GM23248 (cell line): ENCODE data around the gene PDIA3. TPM values are rescaled to one million over a fixed set of nuclear protein-coding genes. Genes with fewer than 3 reads are reported as not detected.

Experiments used
- DNase-seq: peaks from one replicate; pipeline ENCODE4 v3.0.0-alpha.2; 2015
- H2AFZ ChIP-seq: fragments of 200-600 bp; sonication (generic); 2 replicates; pipeline ENCODE4 v1.6.1; 2016; ENCODE audit warnings: antibody characterized with exemption
- H3F3A ChIP-seq: fragments of 200-600 bp; sonication (generic); 2 replicates; pipeline ENCODE4 v1.6.1; 2016; ENCODE audit warnings: mild to moderate bottlenecking, antibody characterized with exemption, mixed run types; ENCODE audit not compliant: insufficient read depth
- H3K27ac ChIP-seq: fragments of 200-600 bp; sonication (generic); 2 replicates; pipeline ENCODE4 v1.5.1; 2016; ENCODE audit warnings: mild to moderate bottlenecking
- H3K27me3 ChIP-seq: fragments of 200-600 bp; sonication (generic); replicated peaks from 2 replicates; pipeline ENCODE4 v1.6.1; 2016; ENCODE audit warnings: mild to moderate bottlenecking; ENCODE audit not compliant: insufficient read depth
- H3K36me3 ChIP-seq: fragments of 200-600 bp; sonication (generic); 2 replicates; pipeline ENCODE4 v1.6.1; 2016; ENCODE audit warnings: low read depth, mild to moderate bottlenecking
- H3K4me1 ChIP-seq: fragments of 200-600 bp; sonication (generic); 2 replicates; pipeline ENCODE4 v1.6.1; 2016; ENCODE audit warnings: mild to moderate bottlenecking; ENCODE audit not compliant: insufficient read depth
- H3K4me2 ChIP-seq: fragments of 200-600 bp; sonication (generic); one replicate; pipeline ENCODE4 v1.6.1; 2016; ENCODE audit warnings: mild to moderate bottlenecking; ENCODE audit not compliant: unreplicated experiment
- H3K4me3 ChIP-seq: fragments of 200-600 bp; sonication (generic); 2 replicates; pipeline ENCODE4 v1.5.1; 2016; ENCODE audit warnings: mild to moderate bottlenecking
- H3K79me2 ChIP-seq: fragments of 200-600 bp; sonication (generic); 2 replicates; pipeline ENCODE4 v1.6.1; 2016; ENCODE audit warnings: mild to moderate bottlenecking; ENCODE audit not compliant: insufficient read depth
- H3K9ac ChIP-seq: fragments of 200-600 bp; sonication (generic); 2 replicates; pipeline ENCODE4 v1.6.1; 2016; ENCODE audit warnings: mild to moderate bottlenecking
- H3K9me2 ChIP-seq: fragments of 200-600 bp; sonication (generic); 2 replicates; pipeline ENCODE4 v1.6.1; 2016; ENCODE audit warnings: mixed run types, mild to moderate bottlenecking, moderate library complexity; ENCODE audit not compliant: insufficient read depth
- H3K9me3 ChIP-seq: fragments of 200-600 bp; sonication (generic); one replicate; pipeline ENCODE4 v1.6.1; 2017; ENCODE audit warnings: low read depth
- H4K20me1 ChIP-seq: fragments of 200-600 bp; sonication (generic); 2 replicates; pipeline ENCODE4 v1.6.0; 2016; ENCODE audit not compliant: insufficient read depth
- EZH2 ChIP-seq: fragments of 200-600 bp; sonication (generic); IDR thresholded peaks from 2 replicates; pipeline ENCODE4 v1.6.1; 2018; ENCODE audit warnings: antibody characterized with exemption, mild to moderate bottlenecking; ENCODE audit not compliant: insufficient read depth, poor library complexity, severe bottlenecking
- EZH2phosphoT487 ChIP-seq: fragments of 200-600 bp; sonication (generic); IDR thresholded peaks from 2 replicates; pipeline ENCODE4 v1.6.1; 2018; ENCODE audit warnings: antibody characterized with exemption, moderate library complexity, mild to moderate bottlenecking, low read depth; ENCODE audit not compliant: insufficient read depth
- WGBS, 2 experiments: methylation state at CpG; one replicate each; pipeline ENCODE4 v1.1.6; 2015 to 2017; ENCODE audit warnings: low lambda C conversion rate in 2 of 2, low coverage in 1 of 2; ENCODE audit errors: missing lambda C conversion rate in 2 of 2; 5-methylcytosine and 5-hydroxymethylcytosine counted together
- in situ Hi-C: fragments of 300-500 bp; cut with MboI; formaldehyde crosslinking; loops from 2 replicates; pipeline ENCODE4 v1.15.0; 2020
- polyA plus RNA-seq: library from polyadenylated mRNA; unstranded; fragments of >200 nt; fragmentation: Nextera tagmentation; extraction: Ambion mirVana; gene quantifications from 2 replicates; pipeline ENCODE4 v1.2.1, GENCODE V29; 2016
- total RNA-seq: library from RNA; depleted of rRNA; stranded (reverse); fragments of >200 nt; shearing (Covaris generic); gene quantifications from 2 replicates; pipeline ENCODE4 v1.2.3, GENCODE V29; 2014

Gene PDIA3
- total and polyA plus RNA-seq, 2 experiments from 2014 or later = 224 to 1,087 TPM

- Histone ChIP-seq H2AFZ (no peak overlapping the region), H3K4me1 (peaks cover 49% of the 10 kb centered on the region), H3F3A (peaks cover 73% of the 10 kb centered on the region), H3K27me3 (no peaks in the 10 kb centered on the region), H3K4me2 (no peak overlapping the region), H4K20me1 (peaks cover 5% of the 10 kb centered on the region; the same call in 1 of the 2 replicates), H3K36me3 (peaks cover 19% of the 10 kb centered on the region), H3K9me2 (no peaks in the 10 kb centered on the region), H3K9ac (no peak overlapping the region), H3K27ac (peak overlapping the region; percentile 99), H3K79me2 (peaks cover 44% of the 10 kb centered on the region), H3K4me3 (no peak overlapping the region), H3K9me3 (no peaks in the 10 kb centered on the region)
- TF ChIP-seq EZH2phosphoT487 (no peak), EZH2 (no peak)
- DNase-seq = no peak
- in situ Hi-C loops = no loop called here
These were observed 49.8 kb downstream of the PDIA3 start for GRCh38 chr15:43795997-43796396.

DNA sequence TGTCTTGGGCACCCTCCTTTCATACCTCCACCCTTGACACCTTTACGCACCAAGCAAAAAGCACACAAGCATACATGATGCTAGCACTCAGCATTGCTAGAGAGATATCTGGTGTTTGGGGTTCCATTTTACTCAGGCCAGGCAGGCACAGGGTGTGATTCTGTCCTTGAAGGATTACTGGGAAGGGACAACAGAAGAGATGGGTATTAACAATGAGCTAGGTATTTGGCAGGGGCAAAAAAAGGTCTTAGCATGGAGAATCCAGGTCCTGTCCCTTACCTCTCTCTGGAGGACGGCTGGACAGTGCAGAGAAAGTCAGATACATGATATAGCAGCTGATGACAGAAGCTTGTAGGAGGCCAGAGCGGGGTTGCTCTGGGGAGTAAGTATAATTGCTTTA, 50.3 kb downstream of the PDIA3 start:
- 92 to 93% methylated on average over 3 of the region's 3 CpGs for WGBS, 2 experiments

GRCh38 chr15:43799209-43799944, 53.1 kb downstream of the PDIA3 start:
- in situ Hi-C loops = no loop called here
- Histone ChIP-seq H3K27me3 (no peaks in the 10 kb centered on the region), H3K4me1 (peaks cover 48% of the 10 kb centered on the region), H3K4me3 (no peak overlapping the region), H2AFZ (no peak overlapping the region), H3K4me2 (no peak overlapping the region), H3K36me3 (peaks cover 25% of the 10 kb centered on the region), H3K9ac (no peak overlapping the region), H3K9me3 (no peaks in the 10 kb centered on the region), H3K9me2 (no peaks in the 10 kb centered on the region), H3K27ac (no peak overlapping the region), H3K79me2 (peaks cover 47% of the 10 kb centered on the region), H3F3A (peaks cover 70% of the 10 kb centered on the region), H4K20me1 (peaks cover 5% of the 10 kb centered on the region; the same call in 1 of the 2 replicates)
- peak; percentile 6 for DNase-seq
- no peak for TF ChIP-seq EZH2phosphoT487
- no peak for TF ChIP-seq EZH2
- WGBS, 2 experiments = 82 to 86% methylated on average over 16 of the region's 16 CpGs

More for the DNA sequence above, 50.3 kb downstream of the PDIA3 start:
- Histone ChIP-seq H3K9ac (no peak overlapping the region), H3K79me2 (peaks cover 50% of the 10 kb centered on the region), H3K36me3 (peaks cover 20% of the 10 kb centered on the region), H4K20me1 (peaks cover 5% of the 10 kb centered on the region; the same call in 1 of the 2 replicates), H3F3A (peaks cover 75% of the 10 kb centered on the region), H3K27ac (peak overlapping the region; percentile 99), H3K9me3 (no peaks in the 10 kb centered on the region), H3K4me1 (peaks cover 54% of the 10 kb centered on the region), H3K4me2 (no peak overlapping the region), H3K4me3 (no peak overlapping the region), H2AFZ (no peak overlapping the region), H3K27me3 (no peaks in the 10 kb centered on the region), H3K9me2 (no peaks in the 10 kb centered on the region)
- DNase-seq = no peak
- in situ Hi-C loops = no loop called here
- no peak for TF ChIP-seq EZH2
- TF ChIP-seq EZH2phosphoT487 = no peak

- peaks cover 41% of the 10 kb centered on the region for H3K79me2 ChIP-seq
- peak within 1 kb of the TSS; percentile 75 for H3K27ac ChIP-seq
- 74 to 75% methylated on average over 8 of the region's 8 CpGs for WGBS, 2 experiments
- H2AFZ ChIP-seq = peak within 1 kb of the TSS; percentile 84
- peak within 1 kb of the TSS; percentile 93 for H3K9ac ChIP-seq
- no peak for DNase-seq
- peaks cover 43% of the 10 kb centered on the region for H3K4me1 ChIP-seq
- peaks cover 70% of the 10 kb centered on the region for H3F3A ChIP-seq
- in situ Hi-C loops = no loop called here
- H4K20me1 ChIP-seq = peaks cover 5% of the 10 kb centered on the region; the same call in 1 of the 2 replicates
- TF ChIP-seq EZH2phosphoT487 (no peak), EZH2 (no peak)
- peak within 1 kb of the TSS; percentile 94 for H3K4me3 ChIP-seq
- peak within 1 kb of the TSS; percentile 93 for H3K4me2 ChIP-seq
- H3K36me3 ChIP-seq = peaks cover 29% of the 10 kb centered on the region
- no peaks in the 10 kb centered on the region for H3K9me2 ChIP-seq
- H3K27me3 ChIP-seq = no peaks in the 10 kb centered on the region
- no peaks in the 10 kb centered on the region for H3K9me3 ChIP-seq
These were observed 53.7 kb downstream of the PDIA3 start, which contains the start of gene SERINC4 for GRCh38 chr15:43799945-43800285. Gene SERINC4 (minus strand): TSS chr15:43800220. CDS start chr15:43799986, 234 bp downstream.
